ENCODE results near the gene FEM1C.

DNA sequence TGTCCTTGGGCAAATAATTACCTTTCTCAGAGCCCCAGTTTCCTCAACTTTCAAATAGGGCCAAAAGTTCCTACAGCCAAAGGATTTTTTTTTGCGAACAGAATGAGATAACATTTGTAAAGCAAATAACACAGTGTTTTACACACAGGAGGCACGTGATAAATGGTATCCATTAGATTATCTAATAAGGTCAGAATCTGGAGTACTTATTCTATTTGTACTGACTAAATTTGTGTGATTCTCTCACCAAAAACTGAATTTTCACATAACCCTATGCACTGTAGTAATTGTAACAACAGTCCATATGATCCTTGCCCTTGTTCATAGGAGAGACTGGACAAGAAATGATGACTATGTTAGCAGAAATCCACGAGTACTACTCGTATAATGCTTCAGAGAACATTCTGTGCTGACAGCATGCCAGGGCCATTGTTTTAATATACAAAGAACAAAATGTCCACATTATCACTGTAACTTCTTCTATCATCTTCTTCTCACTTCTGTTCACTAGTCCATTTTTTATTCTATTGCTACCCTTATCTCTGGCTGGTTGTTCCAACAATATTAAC lies 13.9 kb upstream of the FEM1C start:
- TF ChIP-seq EGR1 (IDR thresholded peaks at IDR 0.05; ENCODE audit: borderline replicate concordance in 1 of 2, low read depth in 2 of 2, low read length in 2 of 2) = no peak
- TF ChIP-seq RAD21 (IDR thresholded peaks at IDR 0.05; ENCODE audit: insufficient read depth, low read depth, low read length) = no peak
- TF ChIP-seq, protein P1, sequence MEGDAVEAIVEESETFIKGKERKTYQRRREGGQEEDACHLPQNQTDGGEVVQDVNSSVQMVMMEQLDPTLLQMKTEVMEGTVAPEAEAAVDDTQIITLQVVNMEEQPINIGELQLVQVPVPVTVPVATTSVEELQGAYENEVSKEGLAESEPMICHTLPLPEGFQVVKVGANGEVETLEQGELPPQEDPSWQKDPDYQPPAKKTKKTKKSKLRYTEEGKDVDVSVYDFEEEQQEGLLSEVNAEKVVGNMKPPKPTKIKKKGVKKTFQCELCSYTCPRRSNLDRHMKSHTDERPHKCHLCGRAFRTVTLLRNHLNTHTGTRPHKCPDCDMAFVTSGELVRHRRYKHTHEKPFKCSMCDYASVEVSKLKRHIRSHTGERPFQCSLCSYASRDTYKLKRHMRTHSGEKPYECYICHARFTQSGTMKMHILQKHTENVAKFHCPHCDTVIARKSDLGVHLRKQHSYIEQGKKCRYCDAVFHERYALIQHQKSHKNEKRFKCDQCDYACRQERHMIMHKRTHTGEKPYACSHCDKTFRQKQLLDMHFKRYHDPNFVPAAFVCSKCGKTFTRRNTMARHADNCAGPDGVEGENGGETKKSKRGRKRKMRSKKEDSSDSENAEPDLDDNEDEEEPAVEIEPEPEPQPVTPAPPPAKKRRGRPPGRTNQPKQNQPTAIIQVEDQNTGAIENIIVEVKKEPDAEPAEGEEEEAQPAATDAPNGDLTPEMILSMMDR (IDR thresholded peaks at IDR 0.05 in 2 of 3, conservative IDR thresholded peaks at IDR 0.05 in 1 of 3; ENCODE audit: control insufficient read depth in 2 of 3, extremely low read depth in 1 of 3, insufficient read depth in 1 of 3, low read depth in 3 of 3, low read length in 3 of 3) = no peak
- no peak for TF ChIP-seq KDM1A (IDR thresholded peaks at IDR 0.05; ENCODE audit: borderline replicate concordance)
- TF ChIP-seq, protein P2, sequence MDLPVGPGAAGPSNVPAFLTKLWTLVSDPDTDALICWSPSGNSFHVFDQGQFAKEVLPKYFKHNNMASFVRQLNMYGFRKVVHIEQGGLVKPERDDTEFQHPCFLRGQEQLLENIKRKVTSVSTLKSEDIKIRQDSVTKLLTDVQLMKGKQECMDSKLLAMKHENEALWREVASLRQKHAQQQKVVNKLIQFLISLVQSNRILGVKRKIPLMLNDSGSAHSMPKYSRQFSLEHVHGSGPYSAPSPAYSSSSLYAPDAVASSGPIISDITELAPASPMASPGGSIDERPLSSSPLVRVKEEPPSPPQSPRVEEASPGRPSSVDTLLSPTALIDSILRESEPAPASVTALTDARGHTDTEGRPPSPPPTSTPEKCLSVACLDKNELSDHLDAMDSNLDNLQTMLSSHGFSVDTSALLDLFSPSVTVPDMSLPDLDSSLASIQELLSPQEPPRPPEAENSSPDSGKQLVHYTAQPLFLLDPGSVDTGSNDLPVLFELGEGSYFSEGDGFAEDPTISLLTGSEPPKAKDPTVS (IDR thresholded peaks at IDR 0.05; ENCODE audit: low read depth, low read length) = no peak

Data from GM12878 (cell line).